Thymus (tissue), 11 donors: Measurements from ENCODE around the gene RRAGD. TPM values are rescaled to one million over a fixed set of nuclear protein-coding genes. Genes with fewer than 3 reads are reported as not detected.
A peak's percentile ranks its signal among the peaks of the same experiment; 100 is the strongest.

Source experiments
- DNase-seq, 9 donors: peaks; one replicate each; pipeline ENCODE4 v3.0.0-alpha.2; 2013; ENCODE audit warnings: low spot score in 9 of 9, low read depth in 6 of 9, missing footprints in 1 of 9
- H3K27ac ChIP-seq, 2 donors: one replicate each; pipeline ENCODE4 v1.5.1; 2013; ENCODE audit warnings: control low read depth in 1 of 2, low read depth in 1 of 2, low read length in 1 of 2, mild to moderate bottlenecking in 1 of 2, moderate library complexity in 1 of 2
- H3K27me3 ChIP-seq, 2 donors: one replicate each; pipeline ENCODE4 v1.5.1; 2013; ENCODE audit warnings: low read length in 1 of 2; ENCODE audit not compliant: control insufficient read depth in 2 of 2, insufficient read depth in 1 of 2
- H3K36me3 ChIP-seq, 2 donors: one replicate each; pipeline ENCODE4 v1.5.1; 2013; ENCODE audit warnings: low read length in 1 of 2, mild to moderate bottlenecking in 1 of 2, moderate library complexity in 1 of 2; ENCODE audit not compliant: control insufficient read depth in 2 of 2, insufficient read depth in 2 of 2
- H3K4me1 ChIP-seq, 2 donors: one replicate each; pipeline ENCODE4 v1.5.1; 2013; ENCODE audit warnings: low read length in 2 of 2; ENCODE audit not compliant: control insufficient read depth in 2 of 2, insufficient read depth in 2 of 2
- H3K4me3 ChIP-seq, 2 donors: one replicate each; pipeline ENCODE4 v1.5.1; 2013; ENCODE audit warnings: low read length in 2 of 2, control low read depth in 1 of 2, mild to moderate bottlenecking in 1 of 2
- H3K9me3 ChIP-seq, 2 donors: one replicate each; pipeline ENCODE4 v1.5.1; 2013; ENCODE audit warnings: low read length in 1 of 2, mild to moderate bottlenecking in 1 of 2; ENCODE audit not compliant: control insufficient read depth in 2 of 2, insufficient read depth in 1 of 2
- WGBS: extraction: QIAGEN DNeasy Blood & Tissue Kit; methylation state at CpG from one replicate; pipeline ENCODE4 v1.1.7; 2013; 5-methylcytosine and 5-hydroxymethylcytosine counted together
- polyA plus RNA-seq: library from polyadenylated mRNA; stranded (reverse); fragments of 200-250 nt; gene quantifications from one replicate; pipeline ENCODE4 v1.2.3, GENCODE V29; 2013
- total RNA-seq: library from RNA; stranded (reverse); fragments of 120-200 nt; gene quantifications from one replicate; pipeline ENCODE4 v1.2.4, GENCODE V29; 2013
- donor health status: healthy.

The RRAGD gene
- total and polyA plus RNA-seq, 2 donors, result 13.0 to 17.9 TPM

DNA sequence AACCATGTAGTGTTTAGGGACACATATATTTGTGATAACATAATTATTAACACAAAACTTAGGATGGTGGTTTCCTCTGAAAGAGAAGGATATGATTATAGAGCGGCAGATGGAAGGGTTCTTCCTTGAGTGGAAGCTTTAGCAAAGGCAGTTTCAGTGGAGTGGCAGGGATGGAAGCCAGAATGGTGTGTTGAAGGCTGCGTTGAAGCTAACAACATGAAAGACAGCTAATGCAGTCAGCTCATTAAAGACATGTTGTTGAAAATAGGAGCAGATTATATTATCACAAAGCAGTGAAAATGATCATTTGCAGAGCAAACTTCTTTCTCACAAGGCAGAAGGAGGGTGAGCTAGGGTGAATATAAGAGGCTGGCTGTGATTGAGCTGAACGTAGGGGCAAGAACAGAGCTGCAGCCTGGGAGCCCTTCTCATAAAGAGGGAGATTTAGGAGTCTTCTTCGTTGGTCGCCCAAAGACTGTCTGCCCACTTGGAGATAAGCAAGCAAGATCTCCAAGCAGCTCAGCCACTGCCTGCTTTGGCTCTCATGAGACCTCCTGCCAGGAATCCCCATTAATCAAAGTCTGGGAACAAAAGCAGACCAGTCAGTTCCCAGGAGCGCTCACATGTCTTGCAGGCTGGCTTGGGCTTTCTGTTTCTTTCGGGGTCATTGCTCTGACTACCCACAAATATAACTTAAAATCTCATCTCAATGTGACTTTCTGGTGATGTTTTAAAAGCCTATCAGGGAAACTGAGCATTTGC lies 18.3 kb upstream of the RRAGD start:
- WGBS, result 92% methylated on average over 7 of the region's 7 CpGs
- no peak for DNase-seq
- H3K4me3 ChIP-seq, result no peak overlapping the region

GRCh38 chr6:89416796-89417195 lies 4.7 kb upstream of the RRAGD start:
- Histone ChIP-seq H3K9me3 (no peaks in the 10 kb centered on the region), H3K4me1 (peaks cover 10% of the 10 kb centered on the region in 2 donors), H3K36me3 (no peaks in the 10 kb centered on the region), H3K4me3 (no peak overlapping the region), H3K27ac (no peak overlapping the region), H3K27me3 (peaks cover 0 to 5% of the 10 kb centered on the region in 2 donors)
- 94% methylated on average over 1 of the region's 1 CpG for WGBS
- DNase-seq, result no peak

More for the DNA sequence above, 18.3 kb upstream of the RRAGD start:
- Histone ChIP-seq H3K27ac (no peak overlapping the region), H3K27me3 (peaks cover 5 to 20% of the 10 kb centered on the region in 2 donors), H3K36me3 (no peaks in the 10 kb centered on the region), H3K9me3 (no peaks in the 10 kb centered on the region), H3K4me1 (peaks cover 3 to 14% of the 10 kb centered on the region in 2 donors)

GRCh38 chr6:89415185-89415584 lies 3.1 kb upstream of the RRAGD start:
- Histone ChIP-seq H3K4me1 (peaks cover 13% of the 10 kb centered on the region in 2 donors), H3K27me3 (peaks cover 0 to 11% of the 10 kb centered on the region in 2 donors), H3K27ac (no peak overlapping the region), H3K36me3 (no peaks in the 10 kb centered on the region), H3K4me3 (no peak overlapping the region), H3K9me3 (no peaks in the 10 kb centered on the region)
- no peak for DNase-seq
- 98% methylated on average over 2 of the region's 2 CpGs for WGBS

- Histone ChIP-seq H3K27me3 (peaks cover 0 to 11% of the 10 kb centered on the region in 2 donors), H3K4me1 (peaks cover 13 to 15% of the 10 kb centered on the region in 2 donors), H3K9me3 (no peaks in the 10 kb centered on the region), H3K4me3 (no peak overlapping the region), H3K27ac (no peak overlapping the region), H3K36me3 (no peaks in the 10 kb centered on the region)
- WGBS, result 44% methylated on average over 2 of the region's 2 CpGs
- DNase-seq, result no peak
Observed at GRCh38 chr6:89414215-89414614, 2.1 kb upstream of the RRAGD start.

GRCh38 chr6:89413006-89413400 lies 930 bp upstream of the RRAGD start:
- Histone ChIP-seq H3K27ac (no peak overlapping the region), H3K36me3 (no peaks in the 10 kb centered on the region), H3K4me1 (peaks cover 13 to 15% of the 10 kb centered on the region in 2 donors), H3K27me3 (peaks cover 0 to 11% of the 10 kb centered on the region in 2 donors), H3K9me3 (no peaks in the 10 kb centered on the region), H3K4me3 (peak overlapping the region; percentile 66 to 90)
- no peak for DNase-seq
- 10% methylated on average over 9 of the region's 9 CpGs for WGBS

DNA sequence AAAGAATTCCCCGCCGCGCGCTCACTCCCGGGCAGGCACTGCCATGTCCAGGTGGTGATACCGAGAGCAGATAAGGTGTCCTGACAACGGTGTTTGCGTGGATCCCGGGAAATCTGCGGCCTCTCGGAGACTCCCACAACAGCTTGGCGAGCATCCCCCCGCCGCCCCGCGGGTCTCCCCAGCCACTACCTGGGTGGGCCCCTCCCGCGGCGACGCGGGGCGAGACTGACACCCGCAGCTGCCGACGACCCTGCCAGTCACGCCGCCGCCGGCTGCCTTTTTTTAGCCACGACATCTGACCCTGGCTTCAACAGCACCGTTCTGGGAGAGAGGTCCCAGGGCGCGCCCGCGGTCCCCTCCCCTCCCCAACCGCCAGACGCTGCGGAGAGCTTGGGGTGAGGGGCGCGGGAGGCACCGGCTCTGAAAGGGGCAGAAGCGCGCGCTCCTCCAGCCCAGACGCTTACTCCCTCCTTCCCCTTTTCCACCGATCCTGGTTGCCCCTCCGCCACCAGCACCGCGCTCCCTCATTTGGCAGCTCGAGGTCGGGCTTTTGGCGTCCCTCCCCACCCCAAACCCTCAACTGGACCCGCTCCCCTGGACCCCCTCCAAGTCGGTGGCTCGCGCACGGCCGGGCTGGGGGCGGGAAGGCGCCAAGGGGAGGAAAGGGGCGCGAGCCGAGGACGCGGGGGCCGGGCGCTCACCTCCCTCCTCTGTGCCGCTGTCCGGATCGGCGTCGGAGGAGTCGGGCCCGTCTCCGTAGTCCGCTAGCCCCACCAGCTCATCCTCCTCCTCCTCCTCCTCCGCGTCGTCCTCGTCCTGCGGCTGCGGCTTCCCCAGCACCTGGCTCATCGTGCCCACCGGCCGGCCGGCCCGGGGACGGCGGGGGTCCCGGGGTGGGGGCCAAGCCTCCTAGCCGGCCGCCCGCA lies 665 bp downstream of the RRAGD start:
- WGBS, result under 1% methylated on average over 93 of the region's 93 CpGs
- Histone ChIP-seq H3K9me3 (no peaks in the 10 kb centered on the region), H3K27ac (peak overlapping the region; percentile 55 to 58), H3K4me3 (peak overlapping the region; percentile 66 to 90), H3K27me3 (peaks cover 0 to 11% of the 10 kb centered on the region in 2 donors), H3K36me3 (no peaks in the 10 kb centered on the region), H3K4me1 (peaks cover 13 to 21% of the 10 kb centered on the region in 2 donors)
- peak in 5 of 9 donors; percentile 29 to 58 (median 35) for DNase-seq

GRCh38 chr6:89410788-89411144 lies 1.3 kb downstream of the RRAGD start:
- H3K9me3 ChIP-seq, result no peaks in the 10 kb centered on the region
- peak overlapping the region; percentile 66 to 90 for H3K4me3 ChIP-seq
- peak in 2 of 9 donors; percentile 24 to 54 for DNase-seq
- H3K27ac ChIP-seq, result peak overlapping the region; percentile 42 to 48
- 11% methylated on average over 4 of the region's 4 CpGs for WGBS
- no peaks in the 10 kb centered on the region for H3K36me3 ChIP-seq
- peaks cover 0 to 11% of the 10 kb centered on the region in 2 donors for H3K27me3 ChIP-seq
- H3K4me1 ChIP-seq, result peaks cover 13 to 23% of the 10 kb centered on the region in 2 donors

DNA sequence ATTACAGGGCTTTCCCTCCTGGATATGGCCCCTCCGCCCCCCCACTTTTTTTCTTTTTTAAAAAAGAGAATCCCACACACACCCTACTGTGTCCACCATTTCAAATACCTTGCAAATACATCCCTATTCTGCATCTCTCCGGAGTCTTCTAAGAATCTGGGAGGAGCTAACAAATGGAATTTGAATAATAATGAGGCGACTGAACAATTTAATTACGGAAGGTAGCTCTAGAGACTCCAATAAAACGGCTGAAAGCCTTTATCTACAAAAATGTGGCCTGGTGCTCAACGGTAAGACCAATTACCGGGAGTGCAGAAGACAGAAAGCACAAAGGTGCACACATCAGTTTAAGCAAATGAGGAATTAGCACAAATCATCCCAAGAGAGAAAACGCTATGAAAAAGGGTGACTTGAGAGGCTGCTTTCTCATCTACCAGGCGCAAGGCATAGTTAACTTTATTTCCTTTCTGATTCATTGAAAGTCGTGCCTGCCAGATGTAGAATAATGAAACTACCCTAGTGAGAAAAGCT lies 1.8 kb downstream of the RRAGD start:
- 59% methylated on average over 10 of the region's 10 CpGs for WGBS
- Histone ChIP-seq H3K9me3 (no peaks in the 10 kb centered on the region), H3K27me3 (peaks cover 0 to 11% of the 10 kb centered on the region in 2 donors), H3K4me1 (peaks cover 13 to 23% of the 10 kb centered on the region in 2 donors), H3K36me3 (no peaks in the 10 kb centered on the region), H3K4me3 (peak overlapping the region; percentile 66 to 90), H3K27ac (no peak overlapping the region)
- peak in 2 of 9 donors; percentile 13 to 46 for DNase-seq
